ENCODE data around the gene ABCA8. TPM values are rescaled to one million over a fixed set of nuclear protein-coding genes. Genes with fewer than 3 reads are reported as not detected.

Gene ABCA8
- total and polyA plus RNA-seq, 2 experiments from 2014 or later = not detected

GRCh38 chr17:68851890-68852289, 103.3 kb downstream of the ABCA8 start:
- DNase-seq (ENCODE audit: low spot score) (no peak), ATAC-seq (no peak)
- Mint-ChIP-seq H3K27ac (no peak overlapping the region), H3K9me3 (no peaks in the 10 kb centered on the region), H3K27me3 (ENCODE audit: insufficient read depth, low read depth, poor library complexity) (no peaks in the 10 kb centered on the region), H3K36me3 (ENCODE audit: low read depth) (no peaks in the 10 kb centered on the region), H3K4me1 (no peaks in the 10 kb centered on the region), H3K4me3 (no peak overlapping the region)
- Histone ChIP-seq H3K4me1 (ENCODE audit: insufficient read depth) (no peaks in the 10 kb centered on the region), H3F3A (replicated peaks; ENCODE audit: low read depth) (no peaks in the 10 kb centered on the region), H3K4me3 (no peak overlapping the region), H3K27me3 (ENCODE audit: insufficient read depth) (no peaks in the 10 kb centered on the region), H2AFZ (no peak overlapping the region), H3K36me3 (ENCODE audit: insufficient read depth) (no peaks in the 10 kb centered on the region), H3K9me2 (ENCODE audit: insufficient read depth) (peaks cover 10% of the 10 kb centered on the region; the same call in 1 of the 2 replicates), H4K20me1 (replicated peaks; ENCODE audit: insufficient read depth) (no peaks in the 10 kb centered on the region), H3K4me2 (no peak overlapping the region), H3K27ac (ENCODE audit: low read depth) (no peak overlapping the region), H3K79me2 (replicated peaks; ENCODE audit: insufficient read depth) (no peaks in the 10 kb centered on the region)
- TF ChIP-seq ETS1 (IDR thresholded peaks at IDR 0.05) (no peak), EZH2 (IDR thresholded peaks at IDR 0.05; ENCODE audit: low read depth, unreplicated experiment) (no peak)

GRCh38 chr17:68850749-68851510, 104.3 kb downstream of the ABCA8 start:
- H3K27ac Mint-ChIP-seq = no peak overlapping the region
- ATAC-seq (no peak), DNase-seq (ENCODE audit: low spot score) (no peak)
- Histone ChIP-seq H2AFZ (no peak overlapping the region), H3K4me1 (ENCODE audit: insufficient read depth) (no peaks in the 10 kb centered on the region), H3K4me2 (no peak overlapping the region), H3K9me2 (ENCODE audit: insufficient read depth) (peaks cover 3% of the 10 kb centered on the region; the same call in 1 of the 2 replicates), H3K36me3 (ENCODE audit: insufficient read depth) (no peaks in the 10 kb centered on the region), H3K79me2 (replicated peaks; ENCODE audit: insufficient read depth) (no peaks in the 10 kb centered on the region), H4K20me1 (replicated peaks; ENCODE audit: insufficient read depth) (no peaks in the 10 kb centered on the region), H3K27ac (ENCODE audit: low read depth) (no peak overlapping the region), H3K27me3 (ENCODE audit: insufficient read depth) (no peaks in the 10 kb centered on the region), H3F3A (replicated peaks; ENCODE audit: low read depth) (no peaks in the 10 kb centered on the region), H3K4me3 (no peak overlapping the region)
- no peaks in the 10 kb centered on the region for H3K27me3 Mint-ChIP-seq (ENCODE audit: insufficient read depth, low read depth, poor library complexity)
- no peaks in the 10 kb centered on the region for H3K4me1 Mint-ChIP-seq
- no peaks in the 10 kb centered on the region for H3K36me3 Mint-ChIP-seq (ENCODE audit: low read depth)
- no peak overlapping the region for H3K4me3 Mint-ChIP-seq
- 0 out of 3 replicates have a peak, but pooled peaks cover 1% of the 10 kb centered on the region for H3K9me3 Mint-ChIP-seq
- TF ChIP-seq ZNF331 (CRISPR knock-in tag; IDR thresholded peaks at IDR 0.05; ENCODE audit: low read depth) (no peak), ETS1 (IDR thresholded peaks at IDR 0.05) (no peak), CREB1 (CRISPR knock-in tag; IDR thresholded peaks at IDR 0.05; ENCODE audit: low read depth) (no peak), REST (IDR thresholded peaks at IDR 0.05; ENCODE audit: unreplicated experiment) (no peak), EZH2 (IDR thresholded peaks at IDR 0.05; ENCODE audit: low read depth, unreplicated experiment) (no peak), ZNF114 (CRISPR knock-in tag; IDR thresholded peaks at IDR 0.05) (no peak), EZH2phosphoT487 (IDR thresholded peaks at IDR 0.05; ENCODE audit: unreplicated experiment) (no peak), NANOG (IDR thresholded peaks at IDR 0.05; ENCODE audit: borderline replicate concordance) (no peak)

Measured in GM23338 (cell line).